ENCODE measurements around the gene USO1.
"Not testable (repeated sequence)": the region's sequence is repeated elsewhere in the genome, so short reads cannot be mapped to it uniquely, and the experiment has no call there.

Gene USO1

GRCh38 chr4:75724066-75724866 lies at the start of gene USO1:
TSS of gene USO1 (plus strand) at chr4:75724577. CDS start at chr4:75724820, 243 bp downstream.
- DNase-seq: peak; percentile 93

- no peak for DNase-seq
Observed at GRCh38 chr4:75675004-75675531, 49.3 kb upstream of the USO1 start.

- DNase-seq: no peak
Observed at GRCh38 chr4:75678473-75678872, 45.9 kb upstream of the USO1 start.

GRCh38 chr4:75678965-75679364 lies 45.4 kb upstream of the USO1 start:
- no peak for DNase-seq

- DNase-seq: no peak
Observed at GRCh38 chr4:75679876-75680575, 44.4 kb upstream of the USO1 start.

GRCh38 chr4:75683482-75684155 lies 40.8 kb upstream of the USO1 start:
- no peak for DNase-seq

- no peak for DNase-seq
Observed at GRCh38 chr4:75685546-75686189, 38.7 kb upstream of the USO1 start.

- DNase-seq: no peak
Observed at GRCh38 chr4:75686346-75686745, 38.0 kb upstream of the USO1 start.

GRCh38 chr4:75687125-75687524 lies 37.3 kb upstream of the USO1 start:
- not testable (repeated sequence) for DNase-seq

GRCh38 chr4:75692066-75692465 lies 32.3 kb upstream of the USO1 start:
- not testable (repeated sequence) for DNase-seq

- no peak for DNase-seq
Observed at GRCh38 chr4:75696071-75696470, 28.3 kb upstream of the USO1 start.

GRCh38 chr4:75696581-75696980 lies 27.8 kb upstream of the USO1 start:
- DNase-seq: no peak

GRCh38 chr4:75698162-75698962 lies 26.0 kb upstream of the USO1 start:
- DNase-seq: no peak

GRCh38 chr4:75698963-75699228 lies 25.5 kb upstream of the USO1 start:
- no peak for DNase-seq

- no peak for DNase-seq
Observed at GRCh38 chr4:75699299-75699698, 25.1 kb upstream of the USO1 start.

- no peak for DNase-seq
Observed at GRCh38 chr4:75702919-75703411, 21.4 kb upstream of the USO1 start.

GRCh38 chr4:75705198-75705977 lies 19.0 kb upstream of the USO1 start:
- DNase-seq: no peak

- no peak for DNase-seq
Observed at GRCh38 chr4:75708218-75708691, 16.1 kb upstream of the USO1 start.

GRCh38 chr4:75710246-75710645 lies 14.1 kb upstream of the USO1 start:
- DNase-seq: no peak

GRCh38 chr4:75714011-75714410 lies 10.4 kb upstream of the USO1 start:
- DNase-seq: no peak

GRCh38 chr4:75714704-75715103 lies 9.7 kb upstream of the USO1 start:
- DNase-seq: no peak
